K562 (cell line): ENCODE results near the gene THADA. TPM values are rescaled to one million over a fixed set of nuclear protein-coding genes. Genes with fewer than 3 reads are reported as not detected.
A peak's percentile ranks its signal among the peaks of the same experiment; 100 is the strongest.

Experiments used
- CBX1 ChIP-seq: sonication (generic); IDR thresholded peaks from 2 replicates; pipeline ENCODE4 v1.6.1; 2016; ENCODE audit warnings: antibody characterized with exemption, low read depth, mild to moderate bottlenecking
- CREB5 ChIP-seq: fragments of 250-450 bp; sonication (Bioruptor Pico); IDR thresholded peaks from 2 replicates; pipeline ENCODE4 v1.5.0; 2020; ENCODE audit warnings: mild to moderate bottlenecking
- CREBBP ChIP-seq: IDR thresholded peaks from one replicate; pipeline ENCODE4 v1.6.1; 2012; ENCODE audit warnings: low read depth, mild to moderate bottlenecking, control low read depth, inconsistent platforms, low read length
- EP300 ChIP-seq: IDR thresholded peaks from 2 replicates; pipeline ENCODE4 v1.6.1; 2012; ENCODE audit warnings: low read length, improper control_type of control experiment
- GTF2B ChIP-seq: IDR thresholded peaks from 2 replicates; pipeline ENCODE4 v1.6.1; 2011; ENCODE audit not compliant: insufficient read length; ENCODE audit errors: extremely low read depth
- GTF2E2 ChIP-seq: fragments of 200-800 bp; sonication (Bioruptor generic); IDR thresholded peaks from 2 replicates; pipeline ENCODE4 v1.6.1; 2016; ENCODE audit warnings: missing genetic modification characterization, missing compliant biosample characterization
- MAZ ChIP-seq, 2 experiments: fragments of 450-650 bp in 1 of 2; sonication (generic) in 1 of 2; formaldehyde crosslinking; IDR thresholded peaks in 1 of 2; conservative IDR thresholded peaks in 1 of 2; 2 replicates each; pipeline versions ENCODE4 v1.4.0 to v1.5.0; 2020; ENCODE audit warnings: mild to moderate bottlenecking in 1 of 2, missing genetic modification reagents in 1 of 2
- MYNN ChIP-seq, 2 experiments: sonication (generic); formaldehyde crosslinking in 1 of 2; IDR thresholded peaks; 2 replicates each; pipeline versions ENCODE4 v1.5.0 to v1.6.1; 2016 to 2020; ENCODE audit warnings: antibody characterized with exemption in 1 of 2, missing genetic modification reagents in 1 of 2
- NKRF ChIP-seq: fragments of 450-650 bp; IDR thresholded peaks from 2 replicates; pipeline ENCODE4 v1.6.1; 2016; ENCODE audit warnings: borderline replicate concordance
- SMAD3 ChIP-seq: fragments of 450-650 bp; formaldehyde crosslinking; conservative IDR thresholded peaks from 2 replicates; pipeline ENCODE4 v1.4.0; 2020; ENCODE audit warnings: mild to moderate bottlenecking
- SMARCB1 ChIP-seq: IDR thresholded peaks from 2 replicates; pipeline ENCODE4 v1.6.1; 2011; ENCODE audit warnings: improper control_type of control experiment, low read depth; ENCODE audit not compliant: insufficient read length
- SRSF9 ChIP-seq: fragments of 200-400 bp; formaldehyde crosslinking; IDR thresholded peaks from 2 replicates; pipeline ENCODE4 v1.6.1; 2017; ENCODE audit warnings: low read depth, low read length, borderline replicate concordance
- STAT5A ChIP-seq: IDR thresholded peaks from 2 replicates; pipeline ENCODE4 v1.6.1; 2012; ENCODE audit warnings: low read length, inconsistent platforms, borderline replicate concordance
- TAL1 ChIP-seq: fragments of 450-650 bp; IDR thresholded peaks from 2 replicates; pipeline ENCODE4 v1.6.1; 2016; ENCODE audit warnings: mild to moderate bottlenecking
- ZNF696 ChIP-seq: fragments of 250-450 bp; sonication (Bioruptor Pico); conservative IDR thresholded peaks from 2 replicates; pipeline ENCODE4 v1.4.0; 2020; ENCODE audit warnings: mild to moderate bottlenecking, moderate library complexity
- polyA plus RNA-seq, 8 experiments: library from polyadenylated mRNA; depleted of rRNA in 4 of 8; stranded (reverse) in 5 of 8; unstranded in 3 of 8; fragments of >200 nt; fragmentation: Nextera tagmentation in 2 of 8; fragmentation: Illumina TruSeq in 1 of 8; extraction: Ambion mirVana in 2 of 8; extraction: Trizol in 1 of 8; gene quantifications; 2 replicates each; pipeline versions ENCODE4 v1.2.1 to v1.2.3, GENCODE V29; 2011 to 2014; ENCODE audit warnings: inconsistent platforms in 1 of 8, missing spikeins in 1 of 8
- total RNA-seq, 7 experiments: library from RNA; depleted of rRNA in 6 of 7; stranded (reverse); fragments of >200 nt in 6 of 7; fragmentation: Illumina TruSeq in 2 of 7; extraction: Trizol in 2 of 7; gene quantifications; 2 replicates each; pipeline versions ENCODE4 v1.2.1 to v1.2.3, GENCODE V29; 2011 to 2021; ENCODE audit warnings: low replicate concordance in 1 of 7

THADA gene
- total and polyA plus RNA-seq, 9 of the 15 experiments (the other 6 are each of a cell fraction or from before 2014, with no cell fraction given) = 17.8 to 34.7 (median 31.9) TPM

GRCh38 chr2:43426305-43427031 is 169.4 kb downstream of the THADA start (continued):
- TF ChIP-seq CREB5 (CRISPR knock-in tag) (0 out of 2 replicates have a peak, but pooled peaks have one; percentile 21), TAL1 (peak; percentile 75), NKRF (no peak), SMAD3 (CRISPR knock-in tag) (peak; percentile 60; the same call in 1 of the 2 replicates), GTF2E2 (tag) (no peak), GTF2B (no peak), CREBBP (no peak), MAZ (CRISPR knock-in tag; conservative IDR thresholded peaks at IDR 0.05 in 1 of 2, IDR thresholded peaks at IDR 0.05 in 1 of 2) (peak; percentile 19 to 63; a peak in 2 of 4 replicates), ZNF696 (CRISPR knock-in tag) (no peak), SRSF9 (no peak), EP300 (peak; percentile 87), STAT5A (peak; percentile 62), SMARCB1 (peak; percentile 71), MYNN (IDR thresholded peaks at IDR 0.05) (peak; percentile 59; the same call in 1 of the 2 replicates), MYNN (CRISPR knock-in tag; IDR thresholded peaks at IDR 0.05) (no peak), CBX1 (no peak)
